Kidney (tissue), 14 donors: ENCODE data around the gene STUB1. TPM values are rescaled to one million over a fixed set of nuclear protein-coding genes. Genes with fewer than 3 reads are reported as not detected.
"Not testable (repeated sequence)": the region's sequence is repeated elsewhere in the genome, so short reads cannot be mapped to it uniquely, and the experiment has no call there.

Experiments used
- DNase-seq, 5 donors: peaks; one replicate each; pipeline ENCODE4 v3.0.0-alpha.2; 2013 to 2020
- FAIRE-seq: peaks from 2 replicates; lab custom pipeline; 2012; peaks lifted over from hg19 to GRCh38; lab: Jason Lieb, UNC
- H3K27ac ChIP-seq, 2 donors: one replicate each; pipeline ENCODE4 v1.7.0; 2013; ENCODE audit warnings: low read depth in 2 of 2, low read length in 2 of 2, inconsistent platforms in 1 of 2
- H3K27me3 ChIP-seq: one replicate; pipeline ENCODE4 v1.7.1; 2013; ENCODE audit warnings: low read length, inconsistent platforms; ENCODE audit not compliant: control insufficient read depth, insufficient read depth
- H3K36me3 ChIP-seq, 3 donors: one replicate each; pipeline versions ENCODE4 v1.7.0 to v1.7.1; 2013; ENCODE audit warnings: low read length in 3 of 3, control low read depth in 1 of 3, inconsistent platforms in 1 of 3; ENCODE audit not compliant: insufficient read depth in 3 of 3, control insufficient read depth in 2 of 3
- H3K4me1 ChIP-seq, 3 donors: one replicate each; pipeline versions ENCODE4 v1.7.0 to v1.7.1; 2013; ENCODE audit warnings: low read length in 3 of 3, inconsistent platforms in 1 of 3, low read depth in 1 of 3; ENCODE audit not compliant: control insufficient read depth in 2 of 3, insufficient read depth in 2 of 3
- H3K4me3 ChIP-seq, 3 donors: one replicate each; pipeline versions ENCODE4 v1.7.0 to v1.8.1; 2013; ENCODE audit warnings: low read length in 3 of 3, control low read depth in 1 of 3, inconsistent platforms in 1 of 3
- H3K9ac ChIP-seq, 3 donors: one replicate each; pipeline versions ENCODE4 v1.7.0 to v1.7.1; 2013; ENCODE audit warnings: low read length in 3 of 3, control low read depth in 1 of 3, inconsistent platforms in 1 of 3
- H3K9me3 ChIP-seq, 3 donors: one replicate each; pipeline versions ENCODE4 v1.7.0 to v1.7.1; 2013; ENCODE audit warnings: low read length in 3 of 3, control low read depth in 1 of 3, inconsistent platforms in 1 of 3; ENCODE audit not compliant: control insufficient read depth in 2 of 3, insufficient read depth in 1 of 3
- intact Hi-C: fragments of 100-400 bp; cut with DNase I; formaldehyde crosslinking; loops from one replicate; pipeline ENCODE4 v1.11.1; 2022
- polyA plus RNA-seq: library from polyadenylated mRNA; stranded (reverse); fragments of 350-450 nt; fragmentation: Illumina TruSeq; extraction: RNeasy Lipid Tissue Mini Kit (QIAGEN cat#74804); gene quantifications from one replicate; pipeline ENCODE4 v1.2.3, GENCODE V29; 2014; ENCODE audit warnings: low read depth, low replicate concordance; ENCODE audit not compliant: insufficient read depth
- total RNA-seq: library from RNA; stranded (reverse); fragmentation: NEBNext Ultra II Directional; extraction: Animal tissue kit (Norgen Biotek cat#: 25700); gene quantifications from one replicate; pipeline ENCODE4 v1.2.1, GENCODE V29; 2021
- TF ChIP-seq, protein P1 (sequence below): IDR thresholded peaks from 3 replicates; pipeline ENCODE4 v1.5.1; 2012; ENCODE audit warnings: mild to moderate bottlenecking, moderate library complexity, borderline replicate concordance; ENCODE audit not compliant: insufficient read depth; ENCODE audit errors: extremely low read depth
- donor health status: control.
- donor health status: control.
- donor health status: control.
- donor health status: control.
- donor health status: control.
- donor health status: DM: yes; HTN: yes; CAD: no.
- donor health status: Normal renal cell carcinoma (clear cell type).

STUB1 gene
- total and polyA plus RNA-seq, 2 donors from 2014 or later = 92.9 to 218 TPM

- Histone ChIP-seq H3K4me1 (peaks cover 0 to 39% (median 5%) of the 10 kb centered on the region in 3 donors), H3K27me3 (no peaks in the 10 kb centered on the region), H3K9ac (no peak overlapping the region), H3K4me3 (no peak overlapping the region), H3K36me3 (peaks cover 5 to 18% (median 8%) of the 10 kb centered on the region in 3 donors), H3K27ac (no peak overlapping the region), H3K9me3 (no peaks in the 10 kb centered on the region)
- DNase-seq = no peak
- TF ChIP-seq, protein P1, sequence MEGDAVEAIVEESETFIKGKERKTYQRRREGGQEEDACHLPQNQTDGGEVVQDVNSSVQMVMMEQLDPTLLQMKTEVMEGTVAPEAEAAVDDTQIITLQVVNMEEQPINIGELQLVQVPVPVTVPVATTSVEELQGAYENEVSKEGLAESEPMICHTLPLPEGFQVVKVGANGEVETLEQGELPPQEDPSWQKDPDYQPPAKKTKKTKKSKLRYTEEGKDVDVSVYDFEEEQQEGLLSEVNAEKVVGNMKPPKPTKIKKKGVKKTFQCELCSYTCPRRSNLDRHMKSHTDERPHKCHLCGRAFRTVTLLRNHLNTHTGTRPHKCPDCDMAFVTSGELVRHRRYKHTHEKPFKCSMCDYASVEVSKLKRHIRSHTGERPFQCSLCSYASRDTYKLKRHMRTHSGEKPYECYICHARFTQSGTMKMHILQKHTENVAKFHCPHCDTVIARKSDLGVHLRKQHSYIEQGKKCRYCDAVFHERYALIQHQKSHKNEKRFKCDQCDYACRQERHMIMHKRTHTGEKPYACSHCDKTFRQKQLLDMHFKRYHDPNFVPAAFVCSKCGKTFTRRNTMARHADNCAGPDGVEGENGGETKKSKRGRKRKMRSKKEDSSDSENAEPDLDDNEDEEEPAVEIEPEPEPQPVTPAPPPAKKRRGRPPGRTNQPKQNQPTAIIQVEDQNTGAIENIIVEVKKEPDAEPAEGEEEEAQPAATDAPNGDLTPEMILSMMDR = no peak
- intact Hi-C loops = no loop called here
- FAIRE-seq = no peak
These were observed 6.5 kb downstream of the STUB1 start for GRCh38 chr16:686459-687260.

- TF ChIP-seq, protein P1 = no peak
- peaks cover 0 to 31% (median 5%) of the 10 kb centered on the region in 3 donors for H3K4me1 ChIP-seq
- H3K4me3 ChIP-seq = no peak overlapping the region
- no peak overlapping the region for H3K27ac ChIP-seq
- no peaks in the 10 kb centered on the region for H3K9me3 ChIP-seq
- intact Hi-C loops = no loop called here
- FAIRE-seq = no peak
- H3K9ac ChIP-seq = no peak overlapping the region
- no peak for DNase-seq
- peaks cover 0 to 10% (median 3%) of the 10 kb centered on the region in 3 donors for H3K36me3 ChIP-seq
- H3K27me3 ChIP-seq = no peaks in the 10 kb centered on the region
These were observed 7.3 kb downstream of the STUB1 start for GRCh38 chr16:687499-687898.

GRCh38 chr16:689175-689897 is 9.1 kb downstream of the STUB1 start:
- no peak for FAIRE-seq
- H3K27ac ChIP-seq = no peak overlapping the region
- intact Hi-C loops = no loop called here

GRCh38 chr16:691242-691641 is 11.0 kb downstream of the STUB1 start:
- peaks cover 0 to 17% (median 0%) of the 10 kb centered on the region in 3 donors for H3K4me1 ChIP-seq
- H3K36me3 ChIP-seq, H3K9ac ChIP-seq, FAIRE-seq, H3K27ac ChIP-seq, H3K9me3 ChIP-seq, DNase-seq, H3K27me3 ChIP-seq, H3K4me3 ChIP-seq, intact Hi-C loops: not testable (repeated sequence)

More at GRCh38 chr16:689175-689897, 9.1 kb downstream of the STUB1 start:
- Histone ChIP-seq H3K27me3 (no peaks in the 10 kb centered on the region), H3K9me3 (no peaks in the 10 kb centered on the region), H3K36me3 (peaks cover 0 to 3% (median 0%) of the 10 kb centered on the region in 3 donors), H3K4me3 (peak overlapping the region; percentile 12 to 90 (median 75)), H3K4me1 (peaks cover 0 to 18% (median 0%) of the 10 kb centered on the region in 3 donors), H3K9ac (peak overlapping the region; percentile 48 to 93 (median 86))
- TF ChIP-seq, protein P1 = no peak
- no peak for DNase-seq
